LHCN-M2 (cell line): ENCODE data around the gene KRTAP10-5. TPM values are rescaled to one million over a fixed set of nuclear protein-coding genes. Genes with fewer than 3 reads are reported as not detected.
"Not testable (repeated sequence)": the region's sequence is repeated elsewhere in the genome, so short reads cannot be mapped to it uniquely, and the experiment has no call there.

Experiments used
- DNase-seq: peaks from one replicate; pipeline ENCODE4 v3.0.0-alpha.2; 2012; ENCODE audit warnings: low read depth
- polyA plus RNA-seq: library from polyadenylated mRNA; unstranded; fragments of >200 nt; gene quantifications from one replicate; pipeline ENCODE4 v1.2.1, GENCODE V29; 2012; ENCODE audit warnings: missing spikeins
- total RNA-seq: library from RNA; depleted of rRNA; stranded (reverse); fragments of >200 nt; gene quantifications from 2 replicates; pipeline ENCODE4 v1.2.3, GENCODE V29; 2014; rRNA removed

Gene KRTAP10-5, protein sequence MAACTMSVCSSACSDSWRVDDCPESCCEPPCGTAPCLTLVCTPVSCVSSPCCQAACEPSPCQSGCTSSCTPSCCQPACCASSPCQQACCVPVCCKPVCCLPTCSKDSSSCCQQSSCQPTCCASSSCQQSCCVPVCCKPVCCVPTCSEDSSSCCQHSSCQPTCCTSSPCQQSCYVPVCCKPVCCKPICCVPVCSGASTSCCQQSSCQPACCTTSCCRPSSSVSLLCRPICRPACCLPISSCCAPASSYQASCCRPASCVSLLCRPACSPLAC
- total RNA-seq, result not detected in 2 replicates
- not detected for polyA plus RNA-seq

DNA sequence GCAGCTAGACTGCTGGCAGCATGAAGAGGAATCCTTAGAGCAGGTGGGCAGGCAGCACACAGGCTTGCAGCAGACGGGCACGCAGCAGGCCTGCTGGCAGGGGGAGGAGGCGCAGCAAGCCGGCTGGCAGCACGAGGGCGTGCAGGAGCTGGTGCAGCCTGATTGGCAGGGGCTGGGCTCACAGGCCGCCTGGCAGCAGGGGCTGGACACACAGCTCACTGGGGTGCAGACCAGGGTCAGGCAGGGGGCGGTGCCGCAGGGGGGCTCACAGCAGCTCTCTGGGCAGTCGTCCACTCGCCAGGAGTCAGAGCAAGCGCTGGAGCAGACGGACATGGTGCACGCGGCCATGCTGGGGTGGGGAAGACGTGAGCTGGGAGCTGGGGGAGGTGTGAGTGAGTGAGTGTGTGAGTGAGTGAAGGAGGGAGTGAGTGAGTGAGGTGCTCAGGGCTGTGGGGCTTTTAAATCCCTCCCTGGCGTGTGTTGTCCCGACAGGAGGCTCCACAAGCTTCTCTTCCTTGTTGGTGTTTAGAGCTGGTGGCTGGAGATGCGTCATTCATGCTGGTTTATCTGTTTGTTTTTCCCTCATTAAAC, at the start of gene KRTAP10-5:
Gene KRTAP10-5, minus strand, starts transcription at position 374 of the 591 bp plus-strand sequence. Its CDS starts 26 bp downstream, at position 348.
- not testable (repeated sequence) for DNase-seq

DNA sequence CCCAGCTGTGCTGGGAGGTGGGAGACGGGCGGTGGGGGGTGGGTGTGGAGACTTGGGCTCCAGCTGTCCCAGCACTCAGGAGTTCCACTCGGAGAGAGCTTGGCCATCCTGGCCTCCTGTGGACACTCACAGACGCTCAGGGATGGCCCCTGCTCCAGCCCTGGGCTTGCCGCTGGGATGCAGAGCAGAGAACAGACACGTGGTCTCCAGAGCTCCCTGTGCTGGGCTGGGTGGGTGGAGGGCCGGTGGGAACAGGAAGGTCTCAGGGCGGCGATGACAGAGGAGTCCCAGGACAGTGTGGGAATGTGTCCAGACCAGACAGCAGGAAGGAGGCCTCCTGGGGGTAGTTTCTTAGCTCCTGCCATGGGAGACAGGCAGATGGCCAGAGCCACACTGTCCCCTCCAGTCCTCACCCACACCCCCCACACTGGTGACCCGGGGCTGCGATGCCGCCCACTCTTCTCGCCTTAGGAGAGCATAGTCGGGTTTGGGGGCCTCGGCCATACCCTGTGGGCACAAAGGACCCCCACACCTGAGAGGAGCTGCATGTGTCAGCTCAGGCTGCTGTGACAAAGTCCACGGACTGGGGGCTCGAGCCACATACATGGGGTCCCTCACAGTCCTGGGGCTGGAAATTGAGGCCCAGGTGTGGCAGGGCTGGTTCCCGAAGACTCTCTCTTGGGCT, 48.4 kb upstream of the KRTAP10-5 start:
- no peak for DNase-seq

DNA sequence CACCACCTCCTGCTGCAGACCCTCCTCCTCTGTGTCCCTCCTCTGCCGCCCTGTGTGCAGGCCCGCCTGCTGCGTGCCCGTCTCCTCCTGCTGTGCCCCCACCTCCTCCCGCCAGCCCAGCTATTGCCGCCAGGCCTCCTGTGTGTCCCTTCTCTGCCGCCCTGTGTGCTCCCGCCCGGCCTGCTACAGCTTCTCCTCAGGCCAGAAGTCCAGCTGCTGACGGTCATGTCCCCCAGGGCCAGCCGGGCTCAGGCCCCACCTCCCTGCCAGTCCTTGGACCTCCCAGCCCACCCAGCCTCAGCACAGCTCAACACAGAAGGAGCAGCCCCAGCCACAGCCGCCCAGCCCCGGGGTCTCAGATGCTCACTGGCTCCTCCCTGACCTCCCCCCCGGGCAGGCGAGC, 47.4 kb upstream of the KRTAP10-5 start:
- not testable (repeated sequence) for DNase-seq

DNA sequence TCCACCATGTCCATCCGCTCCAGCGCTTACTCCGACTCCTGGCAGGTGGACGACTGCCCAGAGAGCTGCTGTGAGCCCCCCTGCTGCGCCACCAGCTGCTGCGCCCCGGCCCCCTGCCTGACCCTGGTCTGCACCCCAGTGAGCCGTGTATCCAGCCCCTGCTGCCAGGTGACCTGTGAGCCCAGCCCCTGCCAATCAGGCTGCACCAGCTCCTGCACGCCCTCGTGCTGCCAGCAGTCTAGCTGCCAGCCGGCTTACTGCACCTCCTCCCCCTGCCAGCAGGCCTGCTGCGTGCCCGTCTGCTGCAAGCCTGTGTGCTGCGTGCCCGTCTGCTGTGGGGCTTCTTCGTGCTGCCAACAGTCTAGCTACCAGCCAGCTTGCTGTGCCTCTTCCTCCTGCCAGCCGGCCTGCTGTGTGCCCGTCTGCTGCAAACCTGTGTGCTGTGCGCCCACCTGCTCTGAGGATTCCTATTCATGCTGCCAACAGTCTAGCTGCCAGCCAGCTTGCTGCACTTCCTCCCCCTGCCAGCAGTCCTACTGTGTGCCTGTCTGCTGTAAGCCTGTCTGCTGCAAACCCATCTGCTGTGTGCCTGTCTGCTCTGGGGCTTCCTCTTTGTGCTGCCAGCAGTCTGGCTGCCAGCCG, 46.9 kb upstream of the KRTAP10-5 start:
- not testable (repeated sequence) for DNase-seq

DNA sequence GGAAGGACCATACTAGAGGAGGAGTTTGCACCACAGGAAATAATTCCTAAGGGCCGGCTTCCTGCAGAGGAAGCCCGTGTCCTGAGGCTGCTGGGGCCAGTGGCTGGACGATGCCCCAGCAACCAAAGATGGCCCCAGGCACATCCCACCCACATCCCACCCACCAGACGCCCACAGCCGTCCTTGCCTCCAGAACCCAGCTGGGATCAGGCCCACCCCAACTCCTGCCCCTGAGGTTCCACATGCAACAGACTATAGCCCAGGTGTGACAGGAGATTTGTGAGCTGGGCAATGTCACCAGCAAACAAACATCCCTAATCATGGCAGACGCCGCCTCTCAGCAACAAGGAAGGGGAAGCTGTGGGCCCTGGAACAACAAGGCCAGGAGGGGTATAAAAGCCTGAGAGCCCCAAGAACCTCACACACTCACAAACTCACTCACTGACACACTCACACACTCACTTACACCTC, 46.3 kb upstream of the KRTAP10-5 start, which contains the start of gene KRTAP10-9:
Gene KRTAP10-9, plus strand, starts transcription at position 421 of the 471 bp plus-strand sequence. CDS start 79 bp downstream, outside the sequence.
- no peak for DNase-seq

DNA sequence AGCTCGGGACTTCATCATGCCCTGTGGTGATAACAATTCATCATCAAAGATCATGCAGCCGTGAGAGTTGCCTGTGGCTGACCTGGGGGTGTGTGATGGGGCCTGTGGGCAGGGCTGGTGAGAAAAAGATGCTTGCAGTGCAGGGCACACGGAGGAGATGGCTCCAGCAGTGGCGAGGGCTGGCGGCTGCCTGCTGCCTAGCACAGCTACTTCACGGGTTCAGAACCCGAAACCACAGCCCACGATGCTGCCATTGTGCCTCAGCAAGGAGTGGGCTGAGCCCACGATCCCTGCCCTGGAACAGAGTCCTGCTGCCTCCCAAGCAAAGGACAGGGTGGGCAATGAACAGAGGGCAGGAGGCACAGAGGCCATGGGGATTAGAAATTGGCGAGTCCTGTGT, 45.9 kb upstream of the KRTAP10-5 start:
- DNase-seq, result no peak

DNA sequence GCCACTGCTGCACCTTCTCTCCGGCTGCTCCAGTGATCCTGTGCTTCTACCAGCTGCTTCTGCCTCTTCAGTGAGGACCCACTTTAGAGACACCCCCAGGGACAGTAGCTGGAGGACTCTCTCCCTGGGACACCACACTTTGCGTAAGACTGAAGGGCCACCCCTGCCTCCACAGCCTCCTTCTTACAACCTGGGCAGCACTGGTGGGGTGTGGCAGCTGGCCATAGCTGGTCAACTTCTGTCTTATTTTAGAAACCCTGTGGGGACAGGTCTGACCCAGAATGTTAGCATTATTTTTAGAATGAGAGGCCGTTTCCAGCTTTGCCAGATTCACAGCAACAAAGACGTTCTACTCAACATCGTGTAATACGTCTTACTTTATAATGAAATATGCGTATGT, 45.4 kb upstream of the KRTAP10-5 start:
- DNase-seq, result no peak

DNA sequence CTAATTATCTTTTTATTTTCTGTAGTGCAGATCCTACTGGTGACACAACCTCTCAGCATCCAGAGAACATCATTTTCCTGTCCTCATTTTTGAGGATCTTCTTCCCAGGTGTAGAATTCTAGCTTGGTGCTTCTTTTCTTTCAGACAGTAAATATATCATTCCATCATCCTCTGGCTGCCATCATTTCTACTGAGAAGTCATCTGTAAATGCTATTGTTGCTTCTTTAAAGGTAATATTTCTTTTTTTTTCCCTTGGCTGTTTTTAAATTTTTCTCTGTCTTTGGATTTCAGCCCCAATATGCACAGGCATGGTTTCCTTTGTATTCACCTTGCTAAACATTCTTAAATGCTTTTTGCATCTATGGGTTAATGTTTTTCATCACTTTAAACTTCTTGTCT, 43.2 kb upstream of the KRTAP10-5 start:
- DNase-seq, result no peak

DNA sequence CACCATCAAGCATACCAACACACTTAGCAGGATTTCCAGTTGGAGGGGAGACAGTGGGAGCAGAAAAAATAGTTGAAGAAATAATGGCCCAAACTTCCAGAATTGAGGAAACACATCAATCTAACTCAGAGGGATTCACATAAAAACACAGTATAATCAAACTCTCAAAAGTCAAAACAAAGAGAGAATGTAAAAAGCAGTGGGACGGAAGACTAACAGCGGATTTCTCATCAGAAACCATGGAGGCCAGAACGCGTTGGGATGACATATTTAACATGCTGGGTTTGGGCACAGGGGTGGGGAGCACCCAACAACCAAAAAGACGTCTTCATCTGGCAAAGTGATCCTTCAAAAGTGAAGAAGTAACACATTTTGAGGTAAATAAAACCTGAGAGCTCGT, 39.5 kb upstream of the KRTAP10-5 start:
- DNase-seq, result no peak

DNA sequence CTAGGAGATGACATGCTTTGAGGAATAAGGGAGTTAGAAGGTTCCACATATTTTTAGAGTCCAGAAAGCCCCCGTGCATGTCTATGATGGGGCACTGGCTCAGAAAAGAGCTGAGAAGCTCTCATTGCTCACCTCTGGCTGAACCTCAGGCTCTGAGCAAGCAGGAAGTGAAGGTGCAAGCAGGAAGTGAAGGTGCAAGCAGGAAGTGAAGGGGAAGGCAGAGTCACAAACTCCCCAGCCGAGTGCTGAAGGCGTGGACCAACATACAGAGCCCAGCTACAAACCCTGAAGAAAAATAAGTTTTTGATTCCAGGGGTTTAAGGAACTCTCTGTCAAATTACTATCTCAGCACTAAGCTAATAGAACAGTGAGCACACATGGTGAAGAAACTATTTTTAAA, 38.5 kb upstream of the KRTAP10-5 start:
- DNase-seq, result no peak

DNA sequence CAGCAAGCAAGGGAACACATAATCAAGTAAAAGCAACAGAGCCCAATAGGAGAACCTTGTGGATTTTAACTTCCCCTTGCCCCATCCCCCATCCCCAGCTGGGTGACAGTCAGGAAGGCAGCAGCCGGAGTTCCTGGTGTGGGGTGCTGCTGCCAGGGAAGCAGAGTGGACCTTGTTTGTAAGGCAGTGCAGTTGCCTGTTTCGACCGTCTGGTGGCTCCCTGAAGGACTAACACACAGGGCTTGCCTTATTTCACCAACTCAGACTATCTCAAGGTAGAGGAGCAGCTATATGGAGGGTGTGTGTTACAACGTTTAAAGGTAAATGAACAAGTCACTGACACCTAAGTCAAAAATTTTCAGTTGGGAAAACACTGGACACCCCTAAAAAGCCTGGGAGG, 38.1 kb upstream of the KRTAP10-5 start:
- no peak for DNase-seq

DNA sequence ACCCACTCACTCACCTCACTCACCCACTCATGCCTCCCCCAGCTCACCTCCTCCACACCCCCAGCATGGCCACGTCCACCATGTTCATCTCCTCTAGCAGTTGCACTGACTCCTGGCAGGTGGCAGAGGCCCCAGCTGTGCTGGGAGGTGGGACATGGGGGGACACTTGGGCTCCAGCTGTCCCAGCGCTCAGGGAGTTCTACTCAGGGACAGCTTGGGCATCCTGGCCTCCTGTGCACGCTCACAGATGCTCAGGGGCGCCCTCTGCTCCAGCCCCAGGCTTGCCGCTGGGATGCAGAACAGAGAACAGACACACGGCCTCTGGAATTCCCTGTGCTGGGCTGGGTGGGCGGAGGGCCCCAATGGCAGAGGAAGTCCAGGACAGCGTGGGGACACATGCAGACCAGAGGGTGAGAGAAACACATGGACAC, 36.7 kb upstream of the KRTAP10-5 start:
- no peak for DNase-seq

DNA sequence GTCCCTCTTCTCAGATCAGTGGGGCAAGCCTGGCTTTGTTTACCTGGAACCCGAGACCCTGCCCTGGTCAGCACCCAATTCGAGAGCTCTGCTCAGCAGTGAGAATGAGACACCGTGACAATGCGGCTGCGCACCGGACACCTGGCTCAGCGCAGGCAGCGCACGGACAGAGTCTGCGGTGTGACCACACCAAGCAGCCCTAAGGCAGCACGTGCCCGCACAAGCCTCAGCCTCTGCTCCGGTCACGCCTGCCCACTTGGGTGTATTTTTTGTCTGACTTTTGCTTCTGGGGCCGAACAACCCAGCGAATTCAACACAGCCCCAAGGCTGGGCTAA, 36.2 kb upstream of the KRTAP10-5 start:
- no peak for DNase-seq

DNA sequence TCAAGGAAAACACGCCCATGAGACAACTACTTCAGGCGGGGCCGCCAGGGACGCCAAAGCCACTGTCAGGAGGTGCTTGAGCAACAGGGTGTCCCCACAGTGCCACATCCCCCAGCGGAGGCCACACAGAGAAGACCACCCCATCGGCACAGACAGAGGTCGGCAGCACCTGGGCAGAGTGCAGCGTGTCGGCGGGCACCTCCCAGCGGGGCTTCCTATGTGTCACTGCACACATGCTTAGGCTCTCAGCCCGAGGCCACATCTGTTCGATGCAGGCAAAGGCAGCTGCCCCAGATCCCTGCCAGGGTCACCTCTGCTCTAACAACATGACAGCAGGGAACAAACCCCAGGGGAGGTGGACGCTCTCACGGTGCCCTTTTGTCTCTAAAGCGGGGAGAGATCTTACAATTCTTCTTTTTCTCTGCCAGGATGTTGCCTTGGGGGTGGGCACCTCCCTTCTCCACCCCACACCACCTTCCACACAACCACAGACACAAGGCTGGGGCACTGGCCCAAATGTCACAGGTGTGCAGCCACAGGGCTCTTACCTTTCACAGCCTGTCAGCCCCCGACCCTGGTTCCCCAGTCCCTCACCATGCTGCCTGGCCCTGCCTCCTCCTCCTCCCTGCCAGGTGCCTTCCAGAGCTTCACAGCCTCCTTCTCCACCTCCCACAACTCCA, 35.6 kb upstream of the KRTAP10-5 start:
- no peak for DNase-seq

DNA sequence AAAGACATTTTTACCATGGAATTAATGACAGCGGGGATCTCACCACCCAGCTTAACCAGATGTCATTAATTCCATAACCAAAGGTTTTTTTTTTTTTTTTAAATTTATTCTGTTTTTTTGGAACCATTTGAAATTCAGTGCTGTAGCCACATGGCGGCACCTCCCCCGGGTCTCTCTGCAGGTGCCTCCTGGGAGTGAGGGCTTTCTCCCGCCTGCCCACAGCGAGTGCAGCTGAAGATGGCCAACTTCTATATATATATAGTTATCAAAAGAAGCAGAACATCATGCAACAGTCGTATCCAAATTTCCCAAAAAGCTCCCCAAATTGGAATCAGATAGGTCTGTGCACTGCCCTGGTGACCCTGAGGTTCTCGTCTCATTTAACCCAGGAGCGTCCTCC, 35.1 kb upstream of the KRTAP10-5 start:
- DNase-seq, result no peak

DNA sequence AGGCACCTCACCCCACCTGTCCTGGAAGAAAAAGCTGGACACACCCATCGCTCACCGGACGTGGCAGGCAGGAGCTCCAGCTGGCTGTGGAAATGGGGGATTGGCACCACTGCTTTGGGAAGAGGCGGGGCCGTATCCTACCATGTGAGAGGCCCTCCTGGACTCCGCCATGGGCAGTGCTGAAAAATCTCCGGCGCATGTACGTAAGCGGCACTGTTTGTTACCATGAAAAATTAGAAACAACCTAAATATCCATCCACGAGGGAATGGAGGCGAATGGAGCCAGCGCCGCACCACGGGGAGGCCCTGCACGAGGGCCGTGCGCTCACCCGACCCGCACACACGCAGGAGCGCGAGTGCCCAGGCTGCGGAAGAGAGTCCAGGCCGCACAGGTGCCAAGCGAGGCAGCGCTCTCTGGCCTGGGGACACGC, 34.6 kb upstream of the KRTAP10-5 start:
- no peak for DNase-seq

DNA sequence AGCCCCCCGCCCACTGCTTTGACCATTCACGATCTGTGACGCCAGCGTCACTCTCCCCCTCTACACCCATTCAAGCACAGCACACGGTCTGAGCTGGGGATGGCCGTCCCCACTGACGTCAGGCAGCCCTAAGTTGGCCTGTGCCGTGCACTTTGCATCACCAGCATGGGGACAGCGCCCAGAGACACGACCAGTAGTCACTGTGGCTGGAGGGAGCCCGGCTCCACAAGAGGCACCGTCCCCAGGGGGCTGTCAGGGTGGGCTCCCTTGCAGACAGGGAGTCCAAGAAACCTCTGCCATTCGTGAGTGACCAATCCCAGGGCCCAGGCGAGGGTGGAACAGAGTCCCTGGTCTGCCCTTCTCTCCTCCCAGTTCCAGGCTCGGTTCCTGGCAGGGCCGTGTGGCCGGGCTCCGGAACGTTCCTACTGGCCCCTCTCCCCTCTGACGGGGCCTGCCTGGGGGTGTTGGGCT, 33.8 kb upstream of the KRTAP10-5 start:
- DNase-seq, result no peak

DNA sequence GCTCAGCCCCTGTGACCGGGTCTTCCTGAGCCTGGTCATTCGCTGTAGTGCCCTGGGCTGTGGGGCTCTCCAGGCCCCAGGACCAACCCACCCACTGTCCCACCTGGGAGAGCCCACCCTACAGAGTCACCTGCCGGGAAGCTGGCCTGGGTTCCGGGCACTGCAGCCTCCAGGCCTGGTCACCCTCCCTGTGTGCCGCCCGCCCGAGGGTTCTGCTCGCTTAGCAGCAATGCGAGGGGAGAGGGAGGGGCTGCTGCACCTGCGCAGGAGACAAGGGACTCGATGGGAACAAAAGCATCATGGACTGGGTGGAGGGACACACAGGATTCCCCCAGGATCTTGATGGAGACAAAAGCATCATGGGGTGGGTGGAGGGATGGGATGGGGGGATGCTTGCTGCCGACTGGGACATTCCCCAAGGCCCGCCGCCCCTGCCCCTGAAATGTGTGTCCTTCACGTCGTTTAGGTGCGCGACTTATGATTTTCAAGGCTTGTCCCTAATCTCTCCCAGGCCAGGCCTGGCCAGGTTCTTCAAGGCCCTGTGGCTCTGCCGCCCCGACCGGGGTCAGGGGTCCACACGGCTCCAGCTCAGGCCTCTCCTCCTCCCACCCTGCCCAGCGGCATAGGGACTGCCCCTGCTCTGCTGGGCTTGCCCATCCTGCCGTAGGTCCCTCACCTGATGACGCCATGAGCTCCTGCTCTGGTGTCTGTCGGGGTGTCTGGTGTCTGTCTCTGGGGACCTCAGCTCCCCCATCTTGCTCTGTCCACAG, 33.2 kb upstream of the KRTAP10-5 start:
- no peak for DNase-seq

DNA sequence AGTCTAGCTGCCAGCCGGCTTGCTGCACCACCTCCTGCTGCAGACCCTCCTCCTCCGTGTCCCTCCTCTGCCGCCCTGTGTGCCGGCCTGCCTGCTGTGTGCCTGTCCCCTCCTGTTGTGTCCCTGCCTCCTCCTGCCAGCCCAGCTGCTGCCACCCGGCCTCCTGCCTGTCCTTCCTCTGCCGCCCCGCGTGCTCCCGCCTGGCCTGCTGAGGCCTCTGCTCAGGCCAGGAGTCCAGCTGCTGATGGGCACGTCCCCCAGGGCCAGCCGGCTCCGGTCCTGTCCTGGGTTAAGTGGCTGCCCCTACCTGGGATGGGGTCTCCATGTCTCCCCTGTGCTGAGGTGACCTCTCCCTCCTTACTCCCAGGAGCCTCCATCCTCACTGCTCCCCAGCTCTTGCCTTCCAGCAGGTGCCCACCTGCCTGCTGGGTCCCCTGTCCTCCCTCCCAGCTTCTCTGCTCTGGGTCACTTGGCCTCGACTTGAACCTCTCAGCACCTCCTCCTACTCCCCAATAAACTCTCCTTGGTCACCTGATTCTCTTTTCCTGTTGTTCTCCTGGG, 32.3 kb upstream of the KRTAP10-5 start:
- no peak for DNase-seq

DNA sequence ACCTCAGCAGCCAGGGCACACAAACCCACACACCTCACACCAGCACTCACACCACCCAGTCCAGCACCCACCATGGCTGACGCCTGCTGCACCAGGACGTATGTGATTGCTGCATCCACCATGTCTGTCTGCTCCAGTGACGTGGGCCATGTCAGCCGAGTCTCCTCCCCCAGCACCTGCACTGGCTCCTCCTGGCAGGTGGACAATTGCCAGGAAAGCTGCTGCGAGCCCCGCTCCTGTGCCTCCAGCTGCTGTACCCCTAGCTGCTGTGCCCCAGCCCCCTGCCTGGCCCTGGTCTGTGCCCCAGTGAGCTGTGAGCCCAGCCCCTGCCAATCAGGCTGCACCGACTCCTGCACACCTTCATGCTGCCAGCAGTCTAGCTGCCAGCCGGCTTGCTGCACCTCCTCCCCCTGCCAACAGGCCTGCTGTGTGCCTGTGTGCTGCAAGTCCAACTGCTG, 31.7 kb upstream of the KRTAP10-5 start, which contains the start of gene KRTAP10-8:
Gene KRTAP10-8, plus strand, starts transcription at position 51 of the 458 bp plus-strand sequence. Its CDS starts 22 bp downstream, at position 73.
- no peak for DNase-seq
